CD14-positive monocyte (primary cell): Measurements from ENCODE around the gene R3HCC1L. TPM values are rescaled to one million over a fixed set of nuclear protein-coding genes. Genes with fewer than 3 reads are reported as not detected.

ENCODE experiments used
- DNase-seq, 3 donors: peaks; one replicate each; pipeline ENCODE4 v3.0.0-alpha.2; 2011 to 2022
- H2AFZ ChIP-seq: 2 replicates; pipeline ENCODE4 v1.6.0; 2012; ENCODE audit warnings: mild to moderate bottlenecking, low read depth, low read length, inconsistent platforms; ENCODE audit not compliant: insufficient read depth, poor library complexity, severe bottlenecking
- H3K27ac ChIP-seq, 2 donors: 1 replicate in 1 of 2; 2 replicates in 1 of 2; pipeline ENCODE4 v1.5.1; 2012 to 2013; ENCODE audit warnings: low read length in 2 of 2, control low read depth in 1 of 2, inconsistent platforms in 1 of 2, low read depth in 1 of 2, mild to moderate bottlenecking in 1 of 2
- H3K27me3 ChIP-seq, 2 donors: one replicate each; pipeline versions ENCODE4 v1.6.0 to v1.6.1; 2011 to 2013; ENCODE audit warnings: low read length in 2 of 2; ENCODE audit not compliant: control insufficient read depth in 2 of 2, insufficient read depth in 2 of 2
- H3K36me3 ChIP-seq, 2 donors: replicated peaks in 1 of 2; 1 replicate in 1 of 2; 2 replicates in 1 of 2; pipeline versions ENCODE4 v1.5.1 to v1.6.1; 2012 to 2013; ENCODE audit warnings: low read length in 2 of 2, control low read depth in 1 of 2, inconsistent platforms in 1 of 2, mild to moderate bottlenecking in 1 of 2; ENCODE audit not compliant: insufficient read depth in 2 of 2, control insufficient read depth in 1 of 2
- H3K4me1 ChIP-seq, 2 donors: 1 replicate in 1 of 2; 2 replicates in 1 of 2; pipeline versions ENCODE4 v1.5.1 to v1.6.1; 2012 to 2013; ENCODE audit warnings: low read length in 2 of 2, control low read depth in 1 of 2, inconsistent platforms in 1 of 2, mild to moderate bottlenecking in 1 of 2, moderate library complexity in 1 of 2; ENCODE audit not compliant: insufficient read depth in 2 of 2, control insufficient read depth in 1 of 2
- H3K4me2 ChIP-seq: replicated peaks from 2 replicates; pipeline ENCODE3; 2012; ENCODE audit warnings: low read length, moderate library complexity, mild to moderate bottlenecking; ENCODE audit not compliant: poor library complexity, severe bottlenecking; ENCODE audit errors: extremely low read depth
- H3K4me3 ChIP-seq, 3 experiments: fragments of 200-600 bp in 1 of 3; sonication (generic) in 1 of 3; replicated peaks in 1 of 3; 1 replicate in 2 of 3; 2 replicates in 1 of 3; pipeline ENCODE4 v1.5.1; 2011 to 2013; ENCODE audit warnings: low read length in 3 of 3, mild to moderate bottlenecking in 3 of 3, control low read depth in 2 of 3, low read depth in 2 of 3, inconsistent platforms in 1 of 3, moderate library complexity in 1 of 3
- H3K79me2 ChIP-seq: 2 replicates; pipeline ENCODE4 v1.6.0; 2012; ENCODE audit warnings: mild to moderate bottlenecking, control low read depth, inconsistent platforms, low read length, moderate library complexity; ENCODE audit not compliant: insufficient read depth
- H3K9ac ChIP-seq: 2 replicates; pipeline ENCODE4 v1.6.0; 2017; ENCODE audit warnings: low read length, mild to moderate bottlenecking; ENCODE audit not compliant: insufficient read depth, poor library complexity, severe bottlenecking
- H3K9me3 ChIP-seq, 2 donors: replicated peaks in 1 of 2; 1 replicate in 1 of 2; 2 replicates in 1 of 2; pipeline versions ENCODE4 v1.5.1 to v1.6.1; 2012 to 2013; ENCODE audit warnings: low read length in 2 of 2, control low read depth in 1 of 2; ENCODE audit not compliant: control insufficient read depth in 1 of 2, insufficient read depth in 1 of 2
- H4K20me1 ChIP-seq: 2 replicates; pipeline ENCODE4 v1.6.0; 2012; ENCODE audit warnings: mild to moderate bottlenecking, low read length, control low read depth, moderate library complexity; ENCODE audit not compliant: insufficient read depth
- H3K27ac Mint-ChIP-seq, 7 donors: one replicate each; pipeline ENCODE4 v1.8.0; 2020; ENCODE audit warnings: mild to moderate bottlenecking in 7 of 7, mixed read lengths in 7 of 7, moderate library complexity in 6 of 7, inconsistent platforms in 2 of 7
- H3K27me3 Mint-ChIP-seq, 3 donors: one replicate each; pipeline ENCODE4 v1.8.0; 2021 to 2022; ENCODE audit warnings: low read depth in 3 of 3, mild to moderate bottlenecking in 3 of 3, mixed read lengths in 3 of 3, moderate library complexity in 3 of 3, inconsistent platforms in 1 of 3
- H3K36me3 Mint-ChIP-seq, 2 donors: one replicate each; pipeline ENCODE4 v1.8.0; 2020; ENCODE audit warnings: mixed read lengths in 2 of 2, inconsistent platforms in 1 of 2, mild to moderate bottlenecking in 1 of 2
- H3K4me1 Mint-ChIP-seq: one replicate; pipeline ENCODE4 v1.8.0; 2020; ENCODE audit warnings: mild to moderate bottlenecking, mixed read lengths
- H3K4me3 Mint-ChIP-seq, 2 donors: one replicate each; pipeline ENCODE4 v1.8.0; 2020; ENCODE audit warnings: mild to moderate bottlenecking in 2 of 2, mixed read lengths in 2 of 2, moderate library complexity in 1 of 2
- H3K9me3 Mint-ChIP-seq, 7 donors: one replicate each; pipeline ENCODE4 v1.8.0; 2020 to 2022; ENCODE audit warnings: mixed read lengths in 7 of 7, mild to moderate bottlenecking in 6 of 7, moderate library complexity in 6 of 7, inconsistent platforms in 2 of 7
- WGBS: methylation state at CpG from one replicate; pipeline ENCODE4 v1.1.5; 2013; ENCODE audit warnings: missing lambda C conversion rate; ENCODE audit not compliant: insufficient coverage; 5-methylcytosine and 5-hydroxymethylcytosine counted together
- intact Hi-C, 2 donors: fragments of 100-400 bp; cut with micrococcal nuclease; formaldehyde crosslinking; loops; one replicate each; pipeline versions ENCODE4 v1.15.0 to v1.15.1; 2023
- polyA plus RNA-seq, 3 donors: library from polyadenylated mRNA; depleted of rRNA in 1 of 3; unstranded in 2 of 3; stranded (reverse) in 1 of 3; fragments of 300-500 nt in 2 of 3; fragments of >200 nt in 1 of 3; fragmentation: Illumina TruSeq in 2 of 3; gene quantifications; 1 replicate in 2 of 3; 2 replicates in 1 of 3; pipeline ENCODE4 v1.2.3, GENCODE V29; 2012 to 2021
- TF ChIP-seq, protein P1 (sequence below): fragments of 200-600 bp; IDR thresholded peaks from one replicate; pipeline ENCODE4 v1.8.0; 2022; ENCODE audit warnings: antibody characterized with exemption, mild to moderate bottlenecking

R3HCC1L gene
- polyA plus RNA-seq, 3 donors, result 2.6 to 13.8 (median 2.7) TPM

DNA sequence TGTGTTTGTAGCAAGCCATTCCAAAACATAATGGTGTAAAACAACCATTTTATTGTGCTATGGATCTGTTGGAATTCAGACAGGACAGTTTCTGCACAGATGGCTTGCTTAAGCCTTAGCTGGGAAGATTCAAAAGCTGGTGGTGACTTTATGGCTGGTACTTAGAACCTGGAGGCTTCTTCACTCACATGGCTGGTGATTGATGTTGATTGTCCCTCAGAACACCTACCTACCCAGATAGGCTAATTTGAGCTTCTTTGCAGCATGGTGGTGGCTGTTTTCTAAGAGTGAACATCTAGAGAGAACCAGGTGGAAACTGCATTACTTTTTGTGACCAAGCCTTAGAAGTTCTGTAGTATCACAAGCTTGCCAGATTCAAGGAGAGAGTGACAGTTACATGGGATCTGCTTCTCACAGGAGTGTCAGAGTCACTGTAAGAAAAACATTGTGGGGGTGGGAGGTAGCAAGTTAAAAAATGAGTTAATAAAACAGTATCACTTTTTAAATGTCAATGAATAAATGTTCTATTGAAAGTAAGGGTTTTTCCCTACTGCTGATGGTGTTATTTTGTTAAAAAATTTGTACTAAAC, 7.1 kb downstream of the R3HCC1L start:
- H3K79me2 ChIP-seq, result peaks cover 100% of the 10 kb centered on the region
- intact Hi-C loops, result no loop called here
- TF ChIP-seq, protein P1, sequence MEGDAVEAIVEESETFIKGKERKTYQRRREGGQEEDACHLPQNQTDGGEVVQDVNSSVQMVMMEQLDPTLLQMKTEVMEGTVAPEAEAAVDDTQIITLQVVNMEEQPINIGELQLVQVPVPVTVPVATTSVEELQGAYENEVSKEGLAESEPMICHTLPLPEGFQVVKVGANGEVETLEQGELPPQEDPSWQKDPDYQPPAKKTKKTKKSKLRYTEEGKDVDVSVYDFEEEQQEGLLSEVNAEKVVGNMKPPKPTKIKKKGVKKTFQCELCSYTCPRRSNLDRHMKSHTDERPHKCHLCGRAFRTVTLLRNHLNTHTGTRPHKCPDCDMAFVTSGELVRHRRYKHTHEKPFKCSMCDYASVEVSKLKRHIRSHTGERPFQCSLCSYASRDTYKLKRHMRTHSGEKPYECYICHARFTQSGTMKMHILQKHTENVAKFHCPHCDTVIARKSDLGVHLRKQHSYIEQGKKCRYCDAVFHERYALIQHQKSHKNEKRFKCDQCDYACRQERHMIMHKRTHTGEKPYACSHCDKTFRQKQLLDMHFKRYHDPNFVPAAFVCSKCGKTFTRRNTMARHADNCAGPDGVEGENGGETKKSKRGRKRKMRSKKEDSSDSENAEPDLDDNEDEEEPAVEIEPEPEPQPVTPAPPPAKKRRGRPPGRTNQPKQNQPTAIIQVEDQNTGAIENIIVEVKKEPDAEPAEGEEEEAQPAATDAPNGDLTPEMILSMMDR, result no peak
- H3K36me3 ChIP-seq, result no peaks in the 10 kb centered on the region
- H3K4me1 ChIP-seq, result peaks cover 6 to 19% of the 10 kb centered on the region in 2 donors
- peaks cover 98% of the 10 kb centered on the region for H4K20me1 ChIP-seq
- peaks cover 8 to 9% of the 10 kb centered on the region in 2 donors for H3K36me3 Mint-ChIP-seq
- no peak overlapping the region for H3K4me3 ChIP-seq
- H2AFZ ChIP-seq, result no peak overlapping the region
- peaks cover 0 to 3% (median 0%) of the 10 kb centered on the region in 3 donors for H3K27me3 Mint-ChIP-seq
- H3K27me3 ChIP-seq, result no peaks in the 10 kb centered on the region
- peak overlapping the region in 1 of 2 donors; percentile 1 for H3K27ac ChIP-seq
- no peak overlapping the region for H3K4me3 Mint-ChIP-seq
- DNase-seq, result no peak
- H3K27ac Mint-ChIP-seq, result peak overlapping the region in 2 of 7 donors; percentile 29 to 74
- H3K9me3 Mint-ChIP-seq, result peaks cover 0 to 4% (median 0%) of the 10 kb centered on the region in 7 donors
- no peak overlapping the region for H3K4me2 ChIP-seq
- H3K9ac ChIP-seq, result no peak overlapping the region
- H3K9me3 ChIP-seq, result no peaks in the 10 kb centered on the region
- H3K4me1 Mint-ChIP-seq, result peaks cover 51% of the 10 kb centered on the region

DNA sequence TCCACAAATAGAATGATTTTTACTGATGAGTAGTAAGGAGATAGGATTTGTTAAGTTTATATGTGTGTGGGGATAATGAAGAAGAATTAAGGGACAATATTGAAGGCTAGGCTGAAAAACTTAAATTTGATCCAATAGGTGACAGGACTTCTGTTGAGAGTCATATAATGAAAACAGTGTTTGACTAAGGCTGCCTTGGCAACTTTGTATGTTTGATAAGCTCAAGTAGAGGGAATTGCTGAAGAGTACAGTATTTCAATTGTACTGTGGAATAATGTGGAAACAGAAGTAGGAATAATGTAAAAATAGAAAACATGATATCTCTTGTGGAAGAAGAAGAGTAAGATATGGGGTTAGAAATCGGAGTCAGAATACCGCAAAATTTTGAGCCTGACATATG, 10.5 kb downstream of the R3HCC1L start:
- Histone ChIP-seq H3K4me1 (peaks cover 6 to 16% of the 10 kb centered on the region in 2 donors), H3K4me2 (no peak overlapping the region), H3K79me2 (peaks cover 100% of the 10 kb centered on the region), H4K20me1 (peaks cover 98% of the 10 kb centered on the region), H3K9me3 (peaks cover 0 to 17% of the 10 kb centered on the region in 2 donors), H3K27ac (no peak overlapping the region), H2AFZ (no peak overlapping the region), H3K9ac (no peak overlapping the region), H3K4me3 (no peak overlapping the region), H3K36me3 (peaks cover 0 to 1% of the 10 kb centered on the region in 2 donors), H3K27me3 (no peaks in the 10 kb centered on the region)
- H3K27me3 Mint-ChIP-seq, result peaks cover 0 to 2% (median 0%) of the 10 kb centered on the region in 3 donors
- intact Hi-C loops, result no loop called here
- peaks cover 13 to 17% of the 10 kb centered on the region in 2 donors for H3K36me3 Mint-ChIP-seq
- H3K4me1 Mint-ChIP-seq, result peaks cover 31% of the 10 kb centered on the region
- no peak for DNase-seq
- 100% methylated on average over 2 of the region's 2 CpGs for WGBS
- peaks cover 9 to 21% (median 14%) of the 10 kb centered on the region in 7 donors for H3K9me3 Mint-ChIP-seq
- TF ChIP-seq, protein P1, result no peak
- H3K4me3 Mint-ChIP-seq, result no peak overlapping the region
- H3K27ac Mint-ChIP-seq, result no peak overlapping the region
